ENCODE results near the gene TP53TG5.

TP53TG5 gene

GRCh38 chr20:45374101-45374467, 4.0 kb downstream of the TP53TG5 start:
- no peak for DNase-seq (ENCODE audit: low spot score)
- Histone ChIP-seq H3K27ac (peak overlapping the region; percentile 69 to 92), H3K4me3 (peak overlapping the region; percentile 73)
- TF ChIP-seq, protein P1, sequence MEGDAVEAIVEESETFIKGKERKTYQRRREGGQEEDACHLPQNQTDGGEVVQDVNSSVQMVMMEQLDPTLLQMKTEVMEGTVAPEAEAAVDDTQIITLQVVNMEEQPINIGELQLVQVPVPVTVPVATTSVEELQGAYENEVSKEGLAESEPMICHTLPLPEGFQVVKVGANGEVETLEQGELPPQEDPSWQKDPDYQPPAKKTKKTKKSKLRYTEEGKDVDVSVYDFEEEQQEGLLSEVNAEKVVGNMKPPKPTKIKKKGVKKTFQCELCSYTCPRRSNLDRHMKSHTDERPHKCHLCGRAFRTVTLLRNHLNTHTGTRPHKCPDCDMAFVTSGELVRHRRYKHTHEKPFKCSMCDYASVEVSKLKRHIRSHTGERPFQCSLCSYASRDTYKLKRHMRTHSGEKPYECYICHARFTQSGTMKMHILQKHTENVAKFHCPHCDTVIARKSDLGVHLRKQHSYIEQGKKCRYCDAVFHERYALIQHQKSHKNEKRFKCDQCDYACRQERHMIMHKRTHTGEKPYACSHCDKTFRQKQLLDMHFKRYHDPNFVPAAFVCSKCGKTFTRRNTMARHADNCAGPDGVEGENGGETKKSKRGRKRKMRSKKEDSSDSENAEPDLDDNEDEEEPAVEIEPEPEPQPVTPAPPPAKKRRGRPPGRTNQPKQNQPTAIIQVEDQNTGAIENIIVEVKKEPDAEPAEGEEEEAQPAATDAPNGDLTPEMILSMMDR (IDR thresholded peaks at IDR 0.05): peak; percentile 5

DNA sequence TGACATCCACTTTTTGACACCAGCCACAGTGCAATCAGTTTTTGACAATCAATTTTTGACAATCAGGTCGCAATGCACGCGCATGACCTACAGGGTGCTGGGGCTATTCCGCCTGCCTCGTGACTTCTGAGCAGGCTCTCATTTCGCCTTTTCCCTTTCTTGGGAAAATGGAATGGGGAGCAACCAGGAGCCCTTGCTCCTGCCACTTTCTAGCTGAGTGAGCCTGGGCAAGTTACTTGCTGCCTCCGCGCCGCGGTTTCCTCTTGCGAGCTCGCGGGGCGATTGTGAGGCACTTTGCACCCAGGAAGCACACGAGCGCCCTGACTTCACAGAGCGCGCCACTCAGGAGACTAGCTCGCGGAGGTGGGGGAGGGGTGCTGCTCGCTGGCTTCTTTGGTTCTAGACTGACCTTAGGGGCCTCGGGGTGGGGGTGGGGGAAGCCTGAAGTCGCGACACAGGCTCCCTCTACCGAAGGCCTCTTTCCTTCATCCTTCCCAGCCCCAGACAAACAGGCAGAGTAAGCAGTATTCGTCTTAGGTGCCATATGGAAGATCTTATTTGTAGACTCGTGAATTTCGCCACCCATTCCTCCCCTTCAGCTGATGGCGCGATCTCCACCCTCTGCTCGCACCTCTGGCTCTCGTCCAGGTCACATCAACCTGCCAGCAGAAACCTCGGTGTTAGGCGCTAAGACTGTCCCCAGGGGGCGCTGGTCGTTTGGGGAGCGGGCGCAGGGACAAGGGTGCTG, 4.6 kb downstream of the TP53TG5 start:
- TF ChIP-seq, protein P1 (IDR thresholded peaks at IDR 0.05): peak; percentile 66
- Histone ChIP-seq H3K27ac (peak overlapping the region; percentile 69 to 92), H3K4me3 (peak overlapping the region; percentile 73)
- DNase-seq (ENCODE audit: low spot score): peak; percentile 95

DNA sequence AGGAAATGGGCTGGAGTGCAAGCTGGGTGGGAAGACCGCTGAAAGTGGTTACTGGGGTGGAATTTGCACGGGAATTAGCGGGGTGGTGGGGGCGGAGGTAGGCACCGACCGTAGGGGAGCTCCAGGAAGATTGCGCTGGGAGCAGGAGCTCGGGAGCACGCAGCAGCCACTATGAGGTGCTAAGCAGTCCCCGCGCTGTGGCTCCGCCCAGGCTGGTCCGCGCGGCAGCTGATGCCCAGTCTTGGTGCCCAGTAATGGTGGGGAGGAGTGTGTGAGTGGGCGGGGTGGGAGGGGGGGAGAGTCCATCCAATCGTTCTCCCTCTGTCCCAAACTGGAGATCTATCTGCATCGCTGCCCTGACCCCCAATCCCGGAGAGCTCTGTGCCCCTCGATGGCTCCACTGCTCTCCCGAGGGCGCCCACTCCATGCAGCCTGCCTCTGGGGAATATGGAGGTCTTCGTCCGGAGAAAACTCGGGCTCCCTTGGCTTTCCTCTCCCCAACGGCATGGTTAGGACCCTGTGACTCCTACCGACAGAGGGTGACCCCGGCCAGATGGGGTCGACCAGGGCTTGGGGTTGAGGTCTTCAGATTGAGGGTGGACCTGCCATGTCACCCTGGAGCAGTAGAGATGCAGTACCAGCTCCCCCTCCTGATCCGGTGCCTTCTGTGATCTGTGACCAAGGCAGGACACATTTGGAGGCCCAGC, 5.3 kb downstream of the TP53TG5 start:
- Histone ChIP-seq H3K4me3 (peak overlapping the region; percentile 73), H3K27ac (peak overlapping the region; percentile 69 to 92)
- peak; percentile 86 for DNase-seq (ENCODE audit: low spot score)
- TF ChIP-seq, protein P1 (IDR thresholded peaks at IDR 0.05): no peak

DNA sequence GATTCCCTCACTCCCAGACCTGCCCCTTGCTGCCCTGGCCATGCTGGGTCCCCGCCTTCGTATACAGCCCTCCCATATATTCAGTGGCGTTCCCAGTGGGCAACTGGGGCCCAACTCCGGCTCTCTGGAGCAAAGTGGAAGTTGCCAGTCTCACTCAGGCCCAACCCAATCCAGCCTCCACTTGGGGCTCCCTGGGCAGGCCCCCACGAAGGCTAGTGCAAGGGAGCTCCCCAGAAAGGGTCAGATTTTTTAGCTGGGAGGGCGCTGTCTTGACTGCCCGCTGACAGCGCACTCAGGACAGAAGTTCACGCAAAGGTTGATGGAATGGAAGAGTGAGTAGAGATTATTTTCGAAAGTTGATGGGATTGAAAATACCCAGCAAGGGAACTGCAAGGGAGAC, 5.9 kb downstream of the TP53TG5 start:
- Histone ChIP-seq H3K27ac (peak overlapping the region; percentile 69 to 92), H3K4me3 (peak overlapping the region; percentile 73)
- no peak for DNase-seq (ENCODE audit: low spot score)
- TF ChIP-seq, protein P1 (IDR thresholded peaks at IDR 0.05): no peak

GRCh38 chr20:45370571-45371160, 7.5 kb downstream of the TP53TG5 start:
- DNase-seq (ENCODE audit: low spot score): no peak
- TF ChIP-seq, protein P1 (IDR thresholded peaks at IDR 0.05): no peak
- H3K27ac ChIP-seq: no peak overlapping the region
- no peak overlapping the region for H3K4me3 ChIP-seq

GRCh38 chr20:45368221-45368980, 9.7 kb downstream of the TP53TG5 start:
- H3K4me3 ChIP-seq: no peak overlapping the region
- TF ChIP-seq, protein P1 (IDR thresholded peaks at IDR 0.05): no peak
- DNase-seq (ENCODE audit: low spot score): no peak
- H3K27ac ChIP-seq: no peak overlapping the region

Measured in coronary artery (tissue), 2 donors.